Dermis microvascular lymphatic vessel endothelial cell (primary cell): ENCODE results near the gene PEPD. TPM values are rescaled to one million over a fixed set of nuclear protein-coding genes. Genes with fewer than 3 reads are reported as not detected.

Source experiments
- DNase-seq, 2 donors: peaks; one replicate each; pipeline versions ENCODE4 v3.0.0 to v3.0.0-alpha.2; 2010; ENCODE audit warnings: low read depth in 2 of 2
- total RNA-seq: library from RNA; depleted of rRNA; stranded (reverse); fragments of >200 nt; gene quantifications from 2 replicates; pipeline ENCODE4 v1.2.1, GENCODE V29; 2014

Gene PEPD
- total RNA-seq, 1 donor from 2014 or later, result 57.6 TPM

- no peak for DNase-seq
Measured at GRCh38 chr19:33546656-33547055, 25.1 kb upstream of the PEPD start.

- no peak for DNase-seq
Measured at GRCh38 chr19:33545217-33545981, 23.8 kb upstream of the PEPD start.

GRCh38 chr19:33535226-33535625 lies 13.6 kb upstream of the PEPD start:
- no peak for DNase-seq

GRCh38 chr19:33532859-33533460 lies 11.4 kb upstream of the PEPD start:
- no peak for DNase-seq

- no peak for DNase-seq
Measured at GRCh38 chr19:33530842-33531241, 9.3 kb upstream of the PEPD start.

GRCh38 chr19:33530296-33530695 lies 8.7 kb upstream of the PEPD start:
- no peak for DNase-seq

- DNase-seq, result no peak
Measured at GRCh38 chr19:33529094-33529676, 7.6 kb upstream of the PEPD start.

GRCh38 chr19:33528404-33528803 lies 6.8 kb upstream of the PEPD start:
- DNase-seq, result no peak

GRCh38 chr19:33527125-33527524 lies 5.5 kb upstream of the PEPD start:
- no peak for DNase-seq

- no peak for DNase-seq
Measured at GRCh38 chr19:33524024-33524664, 2.6 kb upstream of the PEPD start.

- DNase-seq, result no peak
Measured at GRCh38 chr19:33523167-33523566, 1.6 kb upstream of the PEPD start.

GRCh38 chr19:33522371-33522662 lies 726 bp upstream of the PEPD start:
- no peak for DNase-seq

GRCh38 chr19:33520844-33521479 lies 629 bp downstream of the PEPD start:
- no peak for DNase-seq

- DNase-seq, result no peak
Measured at GRCh38 chr19:33520048-33520643, 1.4 kb downstream of the PEPD start.

- DNase-seq, result no peak
Measured at GRCh38 chr19:33519416-33519815, 2.2 kb downstream of the PEPD start.

GRCh38 chr19:33518541-33518940 lies 3.0 kb downstream of the PEPD start:
- no peak for DNase-seq

GRCh38 chr19:33517922-33518321 lies 3.7 kb downstream of the PEPD start:
- no peak for DNase-seq

- DNase-seq, result no peak
Measured at GRCh38 chr19:33515921-33516320, 5.7 kb downstream of the PEPD start.

GRCh38 chr19:33514885-33515551 lies 6.6 kb downstream of the PEPD start:
- peak; percentile 36 to 53 for DNase-seq

GRCh38 chr19:33513424-33513823 lies 8.2 kb downstream of the PEPD start:
- no peak for DNase-seq

- no peak for DNase-seq
Measured at GRCh38 chr19:33512580-33513137, 8.9 kb downstream of the PEPD start.
